Measurements from ENCODE around the gene NUDT6.

DNA sequence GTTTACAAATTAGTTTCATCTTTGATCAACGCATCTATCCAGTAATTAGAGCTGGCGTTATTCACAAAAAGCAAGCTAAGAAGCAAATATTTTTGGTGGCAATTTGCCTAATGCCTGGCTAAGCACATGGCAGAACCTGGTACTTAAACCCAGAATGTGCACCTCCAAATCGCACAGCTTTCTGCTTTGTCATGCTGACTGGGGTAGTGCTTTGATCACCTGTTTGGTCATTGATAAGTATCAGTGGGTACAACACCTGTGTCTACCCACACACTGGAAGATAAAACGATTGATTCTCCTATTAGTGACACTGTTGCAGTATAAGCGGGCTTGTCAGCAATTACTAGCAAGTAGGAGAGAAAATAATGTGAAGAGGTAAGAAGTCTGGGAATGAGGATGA lies 1.9 kb downstream of the NUDT6 start:
- TF ChIP-seq CTCF (conservative IDR thresholded peaks at IDR 0.05; ENCODE audit: low read length): no peak
- no peak for TF ChIP-seq EZH2phosphoT487 (IDR thresholded peaks at IDR 0.05; ENCODE audit: borderline replicate concordance)

Measured in Loucy (cell line).